ENCODE data around the gene PAM.
"Not testable (repeated sequence)": the region's sequence is repeated elsewhere in the genome, so short reads cannot be mapped to it uniquely, and the experiment has no call there.

The PAM gene

DNA sequence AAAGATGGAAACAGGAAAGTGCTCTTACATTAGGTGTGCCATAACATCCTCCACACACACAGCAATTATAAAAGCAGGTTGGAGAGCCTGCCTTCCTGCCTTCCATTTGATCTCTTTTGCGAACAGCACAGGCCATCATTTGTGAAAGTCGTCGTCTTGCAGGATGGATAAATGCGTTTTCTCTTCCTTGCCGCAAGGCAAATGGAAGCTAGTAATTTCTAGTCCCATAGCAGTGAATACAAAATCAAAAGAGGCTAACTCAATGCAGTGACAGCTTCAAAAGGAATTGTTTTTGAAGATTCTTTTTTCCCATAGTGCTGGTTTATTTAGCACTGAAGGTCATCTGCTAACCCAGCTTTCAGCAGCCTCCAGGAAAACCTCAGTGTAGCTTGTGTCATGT is 186.0 kb downstream of the PAM start:
- DNase-seq (ENCODE audit: low spot score), result no peak

DNA sequence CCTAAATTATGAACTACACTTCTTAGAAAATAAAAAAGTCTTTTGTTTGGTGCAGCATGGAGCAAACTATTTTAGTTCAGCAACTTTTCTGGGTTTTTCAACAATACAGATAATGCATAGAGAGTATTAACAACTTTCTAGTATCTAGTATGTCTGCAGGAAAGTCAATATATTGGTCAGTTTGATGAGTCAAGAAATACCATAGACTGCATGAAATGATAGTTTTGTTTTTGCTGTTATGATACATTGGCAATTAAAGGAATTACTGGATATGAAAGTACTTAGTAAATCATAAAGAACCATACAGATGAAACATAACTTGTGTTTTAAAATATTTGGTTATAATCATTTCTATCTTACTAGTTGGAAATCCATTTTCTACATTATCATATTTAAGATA is 191.3 kb downstream of the PAM start:
- no peak for DNase-seq (ENCODE audit: low spot score)

DNA sequence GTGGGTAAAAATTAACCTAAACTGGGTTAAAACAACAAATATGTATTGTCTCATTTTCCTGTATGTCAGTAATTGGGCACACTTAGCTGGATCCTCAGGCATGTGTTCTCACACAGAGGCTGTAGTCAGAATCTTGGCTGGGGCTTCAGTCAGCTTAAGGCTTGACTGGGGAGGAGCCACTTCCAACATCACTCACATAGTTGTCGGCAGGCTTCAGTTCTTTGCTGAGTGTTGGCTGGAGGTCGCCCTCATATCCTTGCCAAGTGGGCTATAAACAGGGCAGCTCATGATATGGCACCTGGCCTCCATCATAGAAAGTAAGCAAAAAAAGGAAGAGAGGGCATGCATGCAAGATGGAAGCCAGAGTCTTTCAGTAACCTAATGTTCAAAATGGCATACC is 191.9 kb downstream of the PAM start:
- no peak for DNase-seq (ENCODE audit: low spot score)

DNA sequence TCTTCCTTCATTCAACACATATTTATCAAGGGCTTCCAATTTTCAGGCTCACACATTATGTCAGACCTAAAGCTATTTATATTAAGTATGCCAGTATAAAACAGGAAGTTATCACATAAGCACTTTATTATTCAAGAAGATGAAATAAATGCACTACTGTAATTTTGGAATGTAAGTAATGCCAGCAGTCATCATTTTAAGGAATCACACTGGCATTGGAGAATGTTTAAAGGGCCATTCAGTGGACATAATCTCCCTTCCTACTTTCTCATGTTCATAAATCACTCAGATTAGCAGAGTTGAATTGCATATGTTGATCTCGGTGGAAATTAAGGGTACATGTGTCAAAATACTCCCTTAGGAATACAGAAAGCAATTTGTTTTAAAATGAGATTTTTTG is 200.4 kb downstream of the PAM start:
- no peak for DNase-seq (ENCODE audit: low spot score)

DNA sequence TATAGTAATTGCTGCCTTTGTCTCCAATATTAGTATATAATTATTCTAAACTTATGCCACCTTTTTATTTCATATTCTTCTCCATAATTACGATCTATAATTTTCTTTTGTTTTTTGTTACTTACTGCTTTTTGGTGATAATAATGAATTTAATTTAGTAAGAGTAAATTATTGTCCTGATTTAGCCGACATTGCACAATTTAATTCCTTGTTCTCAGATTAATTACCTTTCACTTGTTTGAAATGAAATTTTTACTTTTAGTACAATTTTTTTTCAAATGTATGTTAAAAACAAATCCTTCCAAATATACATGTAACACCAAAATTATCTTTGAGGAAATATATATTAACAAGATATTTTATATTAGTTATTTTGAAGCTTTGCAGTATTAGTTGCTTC is 201.5 kb downstream of the PAM start:
- no peak for DNase-seq (ENCODE audit: low spot score)

DNA sequence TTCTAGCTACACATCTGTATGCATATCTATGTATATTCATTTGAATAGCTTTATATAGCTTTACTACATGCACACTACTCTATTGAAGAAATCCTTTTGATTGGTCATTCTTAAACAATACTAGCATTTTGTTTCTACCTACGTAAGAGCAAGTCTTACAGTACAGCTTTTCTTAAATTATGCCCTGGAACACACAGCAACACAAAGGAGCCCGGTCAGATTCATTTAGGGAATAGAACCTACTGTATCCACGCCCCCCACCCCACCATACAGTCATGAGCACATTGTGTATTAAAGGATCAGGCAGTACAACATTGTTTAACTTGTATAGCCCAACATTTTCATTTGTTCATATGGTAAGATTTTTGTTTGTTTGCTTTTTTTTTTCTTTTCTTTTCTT is 202.0 kb downstream of the PAM start:
- DNase-seq (ENCODE audit: low spot score), result no peak

DNA sequence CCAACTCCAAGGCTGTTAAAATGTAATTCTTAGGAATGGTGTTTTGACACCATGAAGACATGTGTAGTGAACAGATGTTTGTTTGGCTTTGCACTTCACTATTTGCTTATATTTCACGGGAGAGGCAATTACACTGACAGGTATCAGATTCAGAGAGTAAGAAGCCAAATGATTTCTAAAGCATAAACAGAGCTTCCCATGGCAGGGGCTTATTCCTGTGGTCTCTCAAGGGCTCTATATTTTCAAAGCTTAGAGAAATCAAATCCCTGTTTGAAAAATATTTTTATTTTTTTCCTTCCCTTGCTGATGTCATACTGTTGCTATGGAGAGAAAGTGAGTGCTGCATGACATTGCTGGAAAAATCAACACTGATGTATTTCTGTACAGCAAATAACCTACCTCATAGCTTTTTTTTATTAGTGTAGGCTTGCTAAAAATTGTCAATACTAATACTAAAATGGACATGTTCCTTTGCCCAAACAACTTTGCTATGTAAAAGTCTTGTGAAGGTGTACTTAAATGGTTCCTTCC is 203.4 kb downstream of the PAM start:
- no peak for DNase-seq (ENCODE audit: low spot score)

DNA sequence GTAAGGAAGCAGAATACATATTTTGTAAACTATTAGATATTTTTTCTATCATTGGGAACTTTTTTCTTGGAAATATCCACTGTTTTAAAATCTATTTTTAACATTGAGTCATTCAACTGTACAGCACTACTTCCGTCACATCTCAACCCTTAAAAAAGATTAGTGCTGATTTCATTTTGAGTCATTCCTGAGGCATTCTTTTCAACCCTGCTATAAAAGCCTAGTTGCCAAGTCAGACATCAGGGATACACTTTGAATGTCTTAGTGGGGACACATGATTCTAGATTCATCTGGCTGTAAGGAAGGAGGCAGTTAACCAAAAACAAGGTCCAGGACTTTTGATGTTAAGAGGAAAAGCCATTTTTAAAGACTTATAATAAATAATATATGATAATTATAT is 203.9 kb downstream of the PAM start:
- no peak for DNase-seq (ENCODE audit: low spot score)

DNA sequence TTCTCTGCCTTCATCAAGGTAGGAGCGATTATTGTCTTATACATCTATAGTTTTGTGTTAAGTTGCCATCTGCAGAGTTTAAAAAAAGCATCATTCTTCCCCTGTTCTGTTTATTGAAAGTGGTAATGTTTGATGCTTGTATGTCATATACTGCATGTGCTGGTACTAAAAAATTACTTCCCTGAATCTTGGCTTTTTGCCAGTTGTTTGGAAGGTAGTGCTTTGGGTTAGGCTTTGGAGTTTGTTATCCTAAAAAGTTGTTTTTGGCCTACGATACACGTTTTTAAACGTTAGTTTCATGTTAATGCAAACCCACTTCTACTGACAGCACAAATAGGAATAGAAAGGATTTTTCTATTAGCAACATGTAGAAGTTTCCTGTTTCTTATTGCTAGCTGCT is 206.6 kb downstream of the PAM start:
- no peak for DNase-seq (ENCODE audit: low spot score)

DNA sequence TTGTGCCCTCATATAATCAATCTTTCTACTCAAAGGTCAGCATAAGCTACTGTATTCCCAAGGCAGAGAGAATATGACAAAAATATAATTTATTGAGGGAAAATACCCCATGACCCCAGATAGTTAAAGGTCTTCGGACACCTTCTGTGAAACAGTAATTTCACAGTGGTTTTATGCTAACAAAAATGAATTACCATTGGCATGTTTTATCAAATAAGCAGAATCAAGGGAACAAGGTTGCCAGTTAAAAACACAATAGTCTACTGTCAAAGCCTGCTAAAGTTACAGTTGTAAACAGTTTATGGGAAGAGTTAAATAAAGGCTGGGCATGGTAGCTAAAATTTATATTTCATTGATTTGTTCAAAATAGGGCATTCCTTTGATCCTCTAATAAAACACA is 210.5 kb downstream of the PAM start:
- DNase-seq (ENCODE audit: low spot score), result no peak

DNA sequence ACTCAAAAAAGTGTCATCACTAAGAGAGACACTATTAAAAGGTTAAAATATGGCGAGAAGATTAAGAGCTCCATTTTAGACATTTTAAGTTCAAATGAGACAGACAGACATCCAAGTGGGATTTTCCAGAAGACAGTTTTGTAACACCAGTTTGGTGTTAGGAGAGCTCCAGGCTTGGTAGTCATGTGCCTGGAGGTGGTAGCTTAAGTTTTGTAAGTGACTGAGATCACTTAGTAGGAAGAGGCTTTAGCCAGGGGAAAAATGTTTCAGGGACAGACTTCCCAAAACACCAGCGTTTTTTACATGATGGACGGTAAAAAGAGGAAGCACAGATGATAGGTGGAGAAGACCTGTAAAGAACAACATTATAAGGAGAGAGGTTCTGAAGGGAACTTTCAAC is 214.5 kb downstream of the PAM start:
- DNase-seq (ENCODE audit: low spot score), result no peak

DNA sequence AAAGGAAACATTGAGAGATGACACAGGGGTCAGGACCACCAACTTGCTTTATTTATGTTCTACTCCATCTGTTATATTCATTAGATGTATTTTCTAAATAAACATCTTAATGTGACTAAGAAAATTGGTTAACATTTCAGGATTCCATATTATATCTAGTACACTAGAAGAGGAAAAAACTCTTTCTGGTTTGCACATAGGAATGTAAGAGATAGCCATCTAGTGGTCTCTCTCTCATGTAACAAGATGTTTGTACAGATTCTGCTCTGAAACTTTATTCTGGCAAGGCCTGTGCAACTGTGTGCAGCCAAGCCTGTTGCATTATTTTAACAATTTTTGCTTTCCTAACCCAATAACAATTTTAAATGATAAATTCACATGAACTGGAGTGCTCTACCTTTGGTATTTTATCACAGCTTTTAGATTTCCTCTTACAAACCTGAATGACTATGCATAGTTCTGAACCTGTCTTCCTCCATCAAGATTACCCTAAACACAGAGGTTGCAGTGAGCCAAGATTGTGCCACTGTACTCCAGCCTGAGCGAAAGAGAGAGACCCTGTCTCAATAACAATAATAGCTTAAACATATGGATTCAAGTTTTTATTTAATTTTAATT is 216.7 kb downstream of the PAM start:
- no peak for DNase-seq (ENCODE audit: low spot score)

DNA sequence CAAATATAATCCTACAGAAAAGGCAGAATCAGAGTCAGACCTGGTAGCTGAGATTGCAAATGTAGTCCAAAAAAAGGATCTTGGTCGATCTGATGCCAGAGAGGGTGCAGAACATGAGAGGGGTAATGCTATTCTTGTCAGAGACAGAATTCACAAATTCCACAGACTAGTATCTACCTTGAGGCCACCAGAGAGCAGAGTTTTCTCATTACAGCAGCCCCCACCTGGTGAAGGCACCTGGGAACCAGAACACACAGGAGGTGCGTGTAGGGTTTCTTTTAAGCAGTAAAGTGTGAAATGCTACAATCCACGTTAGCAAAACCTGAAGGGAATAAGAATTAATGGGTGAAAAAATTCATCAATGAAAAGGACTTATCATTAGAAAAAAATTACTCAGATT is 219.1 kb downstream of the PAM start:
- DNase-seq (ENCODE audit: low spot score), result no peak

DNA sequence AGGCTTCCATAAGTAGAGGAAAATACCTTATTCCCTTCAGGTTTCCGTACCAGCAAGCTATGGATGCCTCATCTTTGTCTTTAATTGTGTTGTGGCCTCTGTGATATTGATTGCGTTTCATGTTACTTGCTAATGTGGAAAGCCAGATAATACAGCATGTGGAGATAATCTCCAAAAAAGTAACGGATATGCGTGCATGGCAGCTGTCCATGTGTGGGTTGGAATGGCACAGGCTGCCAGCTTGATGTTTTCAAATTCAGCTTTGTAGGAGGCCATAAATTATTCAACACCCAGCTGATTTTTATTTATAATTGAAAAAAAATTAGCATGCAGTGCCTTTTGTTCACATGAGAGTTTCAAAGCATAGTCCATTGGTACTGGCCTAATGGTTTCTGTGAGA is 219.9 kb downstream of the PAM start:
- DNase-seq (ENCODE audit: low spot score), result peak; percentile 14

DNA sequence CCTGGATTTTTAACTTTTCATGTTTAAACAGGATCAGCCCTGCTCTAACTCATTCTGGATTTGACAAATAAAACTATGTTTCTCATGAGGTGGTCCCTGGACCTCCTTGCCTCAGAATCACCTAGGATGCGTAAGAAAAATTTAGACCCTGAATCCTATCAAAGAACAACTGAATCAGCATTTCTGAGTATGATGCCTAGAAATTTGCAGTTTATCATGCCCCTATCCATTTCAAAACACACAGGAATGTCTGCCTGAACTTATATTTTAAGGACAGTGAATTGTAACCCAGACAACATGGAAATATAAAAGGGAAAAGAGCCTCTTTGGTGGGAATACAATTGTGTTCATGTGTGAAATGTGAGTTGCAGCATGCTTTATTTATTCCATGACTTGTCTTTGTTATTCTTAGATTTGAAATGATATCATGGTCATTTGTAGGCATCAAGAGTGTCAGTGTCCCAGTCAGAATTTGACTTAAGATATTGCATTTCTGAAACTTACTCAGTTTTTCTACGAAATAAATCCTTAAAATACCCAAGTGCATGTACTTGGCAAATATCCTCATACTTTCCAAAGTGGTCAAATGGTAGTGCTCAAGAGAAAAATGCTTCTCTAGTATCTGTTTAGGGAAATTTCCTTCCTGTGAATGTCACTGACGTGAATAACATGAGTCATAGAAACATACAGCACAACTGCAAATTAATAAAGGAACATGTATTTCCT is 220.5 kb downstream of the PAM start:
- DNase-seq (ENCODE audit: low spot score), result no peak

DNA sequence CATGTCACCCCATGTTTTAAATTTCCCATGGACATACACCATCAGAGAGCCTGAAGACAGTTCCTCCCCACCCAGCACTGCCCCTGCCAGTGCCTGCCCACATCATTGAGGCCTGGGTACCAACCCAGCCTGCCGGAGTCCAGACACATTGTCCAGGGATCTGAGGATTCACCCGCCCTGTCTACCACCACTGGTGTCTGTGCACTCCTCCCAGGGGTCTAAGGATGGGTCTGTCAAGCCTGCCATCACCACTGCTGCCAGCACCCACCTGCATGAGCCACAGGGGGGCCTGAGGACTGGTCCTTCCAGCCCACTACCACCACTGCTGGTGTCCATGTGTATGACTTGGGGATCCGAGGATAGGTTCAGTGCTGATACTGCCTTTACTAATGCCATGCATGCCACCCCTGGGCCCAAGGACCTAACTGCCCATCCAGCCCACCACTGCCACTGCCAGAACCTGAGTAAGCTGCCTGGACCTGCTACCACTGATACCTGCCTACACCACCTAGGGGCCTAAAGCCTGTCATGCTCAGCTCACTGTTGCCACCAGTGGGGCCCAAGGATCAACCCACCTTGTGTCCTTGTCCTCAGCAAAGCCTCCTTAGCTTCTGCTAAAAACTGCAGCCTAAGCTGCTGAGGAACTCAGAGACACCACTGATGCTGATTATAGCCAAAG is 227.0 kb downstream of the PAM start:
- no peak for DNase-seq (ENCODE audit: low spot score)

DNA sequence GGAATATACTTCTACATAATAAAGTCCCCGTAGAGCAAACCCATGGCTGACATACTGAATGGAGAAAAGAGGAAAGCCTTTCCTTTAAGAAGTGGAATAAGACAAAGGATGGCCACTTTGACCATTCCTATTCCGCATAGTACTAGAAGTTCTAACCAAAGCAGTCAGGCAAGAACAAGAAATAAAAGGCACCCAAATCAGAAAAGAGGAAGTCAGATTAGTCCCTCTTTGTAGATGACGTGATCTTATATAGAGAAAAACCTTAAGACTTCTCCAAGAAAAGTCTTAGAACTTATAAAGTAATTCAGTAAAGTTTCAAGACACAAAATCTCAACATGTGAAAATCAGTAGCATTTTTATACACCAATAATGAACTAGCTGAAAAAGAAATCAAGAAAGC is 231.0 kb downstream of the PAM start:
- DNase-seq (ENCODE audit: low spot score), result no peak

DNA sequence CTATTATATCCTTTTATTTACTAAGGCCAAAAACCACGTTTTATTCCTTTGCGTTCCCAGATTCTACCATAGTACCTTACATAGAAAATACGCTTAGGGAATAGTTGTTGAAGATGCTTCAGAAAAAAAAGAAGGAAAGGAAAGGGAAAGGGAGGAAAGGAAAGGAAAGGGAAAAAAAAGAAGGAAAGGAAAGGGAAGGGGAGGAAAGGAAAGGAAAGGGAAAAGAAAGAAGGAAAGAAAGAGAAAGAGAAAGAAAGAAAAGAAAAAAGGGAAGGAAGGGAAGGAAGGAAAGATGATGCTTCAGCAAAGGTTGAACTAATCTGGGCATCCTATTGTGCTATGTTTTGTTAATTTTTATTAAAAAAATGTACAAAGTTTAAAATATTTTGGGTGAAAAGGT is 233.4 kb downstream of the PAM start:
- no peak for DNase-seq (ENCODE audit: low spot score)

DNA sequence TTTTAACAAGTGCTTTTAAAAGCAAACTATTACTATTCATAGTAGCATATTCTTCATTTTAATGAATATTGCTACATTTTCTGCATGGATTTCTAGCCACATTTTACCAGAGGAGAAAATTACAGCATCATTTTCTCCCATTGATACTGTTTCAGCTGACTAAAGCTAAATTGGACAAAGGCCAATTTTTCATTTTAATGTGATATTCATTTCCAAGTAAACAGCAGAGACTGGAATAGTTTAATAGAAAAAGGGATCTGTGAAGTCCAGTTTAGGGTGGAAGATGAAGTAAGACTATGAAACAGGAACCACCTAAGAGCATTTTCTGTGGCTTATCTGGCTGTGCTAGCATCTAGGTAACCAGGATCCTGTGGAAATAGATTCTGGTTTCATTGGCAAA is 236.7 kb downstream of the PAM start:
- no peak for DNase-seq (ENCODE audit: low spot score)

DNA sequence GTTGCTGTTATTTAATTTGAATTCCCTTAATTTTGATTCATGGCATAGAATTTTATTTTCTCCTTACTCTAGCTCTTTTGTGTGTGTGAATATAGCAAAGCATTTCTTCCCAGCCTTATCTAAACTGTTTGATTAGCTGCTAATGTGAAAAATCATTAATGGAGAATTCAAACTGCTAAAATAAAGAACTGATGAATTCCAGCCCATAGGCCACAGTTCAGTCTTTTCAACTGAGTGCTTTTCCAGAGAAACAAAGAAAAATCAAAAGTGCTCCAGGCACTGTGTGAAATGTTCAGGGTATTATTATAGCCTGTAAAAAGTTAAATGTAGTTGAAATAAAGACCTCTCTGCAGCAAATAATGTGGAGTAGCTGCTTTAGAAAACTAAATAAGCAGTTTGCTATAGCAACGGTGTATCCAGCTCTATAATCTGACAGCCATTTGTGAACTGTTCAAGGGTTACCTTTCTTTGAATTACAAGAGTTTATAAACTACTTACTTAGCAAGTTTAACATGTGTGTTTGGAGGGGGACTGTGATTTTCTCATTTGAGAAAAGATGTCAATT is 241.0 kb downstream of the PAM start:
- DNase-seq (ENCODE audit: low spot score), result no peak

DNA sequence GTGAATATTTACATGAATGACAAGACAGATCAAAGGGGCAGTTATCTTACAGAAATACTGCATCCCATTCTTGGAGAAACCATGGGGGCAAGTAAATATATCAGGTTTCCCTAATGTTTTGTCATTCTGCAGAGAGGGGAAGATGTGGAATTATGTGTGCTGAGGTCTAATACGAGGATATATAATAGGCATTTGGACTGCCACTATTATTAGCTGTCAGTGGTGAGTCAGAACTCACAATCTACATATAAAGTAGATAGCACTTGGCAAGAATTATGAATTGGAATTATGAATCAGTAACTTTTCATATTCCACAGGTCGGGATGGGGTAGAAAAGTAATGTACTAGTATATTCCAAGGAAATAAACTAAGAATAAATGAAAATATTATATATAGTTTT is 243.1 kb downstream of the PAM start:
- DNase-seq (ENCODE audit: low spot score), result no peak

DNA sequence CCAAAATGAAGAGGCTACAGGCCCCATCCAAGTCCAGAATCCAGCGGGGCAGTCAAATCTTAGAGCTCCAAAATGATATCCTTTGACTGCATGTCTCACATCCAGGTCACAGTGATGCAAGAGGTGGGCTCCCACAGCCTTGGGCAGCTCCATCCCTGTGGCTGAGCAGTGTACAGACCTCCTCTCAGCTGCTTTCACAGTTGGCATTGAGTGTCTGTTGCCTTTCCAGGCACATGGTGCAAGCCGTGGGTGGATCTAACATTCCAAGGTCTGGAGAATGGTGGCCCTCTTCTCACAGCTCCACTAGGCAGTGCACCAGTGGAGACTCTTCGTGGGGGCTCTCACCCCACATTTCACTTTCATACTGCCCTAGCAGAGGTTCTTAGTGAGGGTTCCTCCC is 244.1 kb downstream of the PAM start:
- no peak for DNase-seq (ENCODE audit: low spot score)

DNA sequence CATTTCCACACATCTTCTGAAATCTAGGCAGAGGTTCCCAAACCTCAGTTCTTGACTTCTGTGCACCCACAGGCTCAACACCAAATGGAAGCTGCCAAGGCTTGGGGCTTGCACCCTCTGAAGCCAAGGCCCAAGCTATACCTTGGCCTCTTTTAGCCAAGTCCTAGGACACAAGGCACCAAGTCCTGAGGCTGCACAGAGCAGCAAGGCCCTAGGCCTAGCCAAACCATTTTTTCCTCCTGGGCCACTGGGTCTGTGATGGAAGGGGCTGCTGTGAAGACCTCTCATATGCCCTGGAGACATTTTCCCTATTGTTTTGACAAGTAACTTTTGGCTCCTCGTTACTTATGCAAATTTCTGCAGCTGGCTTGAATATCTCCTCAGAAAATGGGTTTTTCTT is 244.5 kb downstream of the PAM start:
- DNase-seq (ENCODE audit: low spot score), result not testable (repeated sequence)

Data from hematopoietic multipotent progenitor cell treated with erythropoietin and hydrocortisone succinate and interleukin-3 and kit ligand, for 15 days (in vitro differentiated cells).